Left forelimb (tissue), 1 donor: ENCODE results near the gene MTRF1L.
"Not testable (repeated sequence)": the region's sequence is repeated elsewhere in the genome, so short reads cannot be mapped to it uniquely, and the experiment has no call there.

ENCODE experiments used
- DNase-seq: peaks from one replicate; pipeline ENCODE4 v3.0.0-alpha.2; 2018; ENCODE audit warnings: low spot score

MTRF1L gene

GRCh38 chr6:152969688-152970418 is 32.7 kb downstream of the MTRF1L start:
- DNase-seq = no peak

- DNase-seq = not testable (repeated sequence)
Observed at GRCh38 chr6:152966168-152966894, 36.2 kb downstream of the MTRF1L start.

DNA sequence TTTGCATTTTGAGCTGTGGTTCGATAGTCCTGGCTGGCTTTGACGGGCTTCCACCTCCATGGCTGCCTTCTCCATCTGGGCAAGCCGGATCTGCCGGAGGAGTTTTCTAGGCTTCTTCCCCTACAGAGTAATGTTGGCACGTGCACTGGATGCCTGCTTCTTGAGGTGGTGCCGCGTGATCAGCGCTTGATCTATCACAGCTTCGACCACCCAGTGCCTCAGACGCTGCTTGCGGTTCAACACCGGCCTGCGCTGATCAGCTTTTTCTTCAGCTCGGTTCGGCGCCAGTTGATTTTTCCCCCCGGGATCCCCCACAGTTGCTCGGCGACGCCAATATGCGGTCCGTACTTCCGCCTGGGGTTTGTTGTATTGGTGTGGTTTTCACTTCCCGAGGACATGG is 43.2 kb downstream of the MTRF1L start:
- DNase-seq = no peak

- no peak for DNase-seq
Observed at GRCh38 chr6:152957796-152958195, 44.7 kb downstream of the MTRF1L start.

- DNase-seq = no peak
Observed at GRCh38 chr6:152954443-152954842, 48.1 kb downstream of the MTRF1L start.

- DNase-seq = no peak
Observed at GRCh38 chr6:152952866-152953509, 49.5 kb downstream of the MTRF1L start.

DNA sequence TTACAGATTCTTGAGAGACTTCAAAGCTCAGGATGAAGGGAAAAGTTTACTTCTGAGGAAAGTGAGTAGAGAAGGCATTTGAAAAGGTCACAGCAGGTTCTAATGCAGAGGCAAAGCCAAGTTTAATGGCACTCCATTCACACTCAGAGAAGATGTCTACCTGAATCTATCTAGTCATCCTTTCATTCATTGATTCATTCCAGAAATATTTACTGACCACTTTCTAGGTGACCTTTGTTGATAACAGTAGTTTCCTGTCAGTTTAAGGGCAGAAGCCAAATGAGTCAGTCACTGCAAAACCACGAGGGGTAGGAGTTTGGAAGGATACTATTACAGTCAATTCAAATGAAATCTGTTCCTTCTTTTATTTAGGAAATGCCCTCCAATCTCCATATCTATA is 50.5 kb downstream of the MTRF1L start:
- DNase-seq = no peak

- no peak for DNase-seq
Observed at GRCh38 chr6:152950240-152950639, 52.3 kb downstream of the MTRF1L start.

- DNase-seq = no peak
Observed at GRCh38 chr6:152948150-152948768, 54.2 kb downstream of the MTRF1L start.

- DNase-seq = no peak
Observed at GRCh38 chr6:152946995-152947394, 55.5 kb downstream of the MTRF1L start.

DNA sequence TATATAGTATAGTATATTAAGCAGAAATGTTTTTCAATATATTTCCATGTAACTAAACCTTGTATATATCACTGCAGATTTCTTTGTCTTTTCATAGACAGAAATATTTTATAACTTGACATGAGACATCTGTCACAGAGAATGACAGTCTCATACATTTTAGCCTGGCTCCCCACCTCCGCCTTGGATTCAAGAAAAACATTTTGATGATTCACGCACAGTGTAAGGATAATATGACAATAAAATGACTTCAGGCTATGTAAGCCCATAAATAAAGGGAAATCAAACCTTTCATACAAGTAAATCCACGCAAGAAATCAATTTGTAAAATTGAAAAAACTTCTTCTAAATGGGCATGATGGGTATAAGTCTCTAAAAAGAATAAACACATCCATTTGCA is 56.0 kb downstream of the MTRF1L start:
- no peak for DNase-seq

DNA sequence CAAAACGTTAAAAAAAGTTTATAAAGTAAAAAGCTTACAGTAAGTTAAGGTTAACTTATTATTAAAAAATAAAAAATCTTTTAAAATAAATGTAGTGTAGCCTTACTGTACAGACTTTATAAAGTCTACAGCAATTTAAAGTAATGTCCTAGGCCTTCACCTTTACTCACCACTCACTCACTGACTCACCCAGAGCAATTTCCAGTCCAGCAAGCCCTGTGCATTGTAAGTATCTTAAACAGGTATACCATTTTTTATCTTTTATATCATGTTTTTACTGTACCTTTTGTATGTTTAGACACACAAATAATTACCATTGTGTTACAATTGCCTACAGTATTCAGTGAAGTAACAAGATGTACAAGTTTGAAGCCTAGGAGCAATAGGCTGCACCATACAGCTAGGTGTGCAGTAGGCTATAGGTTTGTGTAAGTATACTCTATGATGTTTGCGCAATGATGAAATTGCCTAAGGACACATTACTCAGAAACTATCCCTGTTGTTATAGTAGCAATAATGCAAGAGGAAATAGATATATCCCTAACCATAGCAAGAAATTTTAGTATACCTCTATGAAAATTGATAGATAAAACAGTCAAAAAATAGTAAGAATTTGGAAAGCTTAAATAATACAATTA is 59.1 kb downstream of the MTRF1L start:
- no peak for DNase-seq

DNA sequence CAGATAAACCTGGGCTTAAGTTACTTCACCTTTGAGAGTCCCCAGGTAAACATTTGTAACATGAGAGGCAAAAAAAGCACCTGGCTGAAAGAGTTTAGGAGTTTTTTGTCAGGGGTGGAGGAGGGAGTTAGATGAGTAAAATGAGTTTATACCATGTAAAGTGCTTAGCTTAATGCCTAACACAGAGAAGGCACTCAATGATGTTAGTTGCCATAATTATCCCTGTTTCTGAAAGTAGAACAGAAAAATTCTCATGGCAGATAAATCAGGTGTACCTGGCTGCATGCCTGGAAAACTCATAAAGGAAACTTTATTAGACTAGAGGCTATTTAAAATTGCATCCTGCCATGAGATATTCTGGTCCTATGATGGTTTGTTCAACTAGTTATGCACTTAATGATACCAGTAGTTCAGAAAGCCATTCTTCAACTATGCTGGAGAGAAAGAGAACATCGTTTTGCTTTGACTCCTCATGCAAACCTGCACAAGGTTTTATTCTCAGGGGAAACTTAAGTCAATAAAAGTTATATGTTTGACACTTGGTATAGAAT is 60.1 kb downstream of the MTRF1L start:
- DNase-seq = no peak

GRCh38 chr6:152941746-152942145 is 60.8 kb downstream of the MTRF1L start:
- DNase-seq = no peak
